ENCODE measurements around the gene CCHCR1. TPM values are rescaled to one million over a fixed set of nuclear protein-coding genes. Genes with fewer than 3 reads are reported as not detected.

The CCHCR1 gene
- total RNA-seq, 1 experiment from 2014 or later = 130 TPM

GRCh38 chr6:31118178-31118577 is 39.4 kb downstream of the CCHCR1 start:
- in situ Hi-C loops (cut with HindIII; ENCODE audit: low pct_unique_long_range_greater_than_20kb, low sequenced_read_pairs) = no loop called here

GRCh38 chr6:31116661-31117385 is 40.8 kb downstream of the CCHCR1 start:
- DNase-seq (ENCODE audit: low read depth) = no peak
- in situ Hi-C loops (cut with HindIII; ENCODE audit: low pct_unique_long_range_greater_than_20kb, low sequenced_read_pairs) = no loop called here

More at GRCh38 chr6:31118178-31118577, 39.4 kb downstream of the CCHCR1 start:
- DNase-seq (ENCODE audit: low read depth) = no peak

- in situ Hi-C loops (cut with HindIII; ENCODE audit: low pct_unique_long_range_greater_than_20kb, low sequenced_read_pairs) = no loop called here
- DNase-seq (ENCODE audit: low read depth) = no peak
Observed at GRCh38 chr6:31115941-31116560, 41.6 kb downstream of the CCHCR1 start.

- in situ Hi-C loops (cut with HindIII; ENCODE audit: low pct_unique_long_range_greater_than_20kb, low sequenced_read_pairs) = no loop called here
- peak; percentile 68 for DNase-seq (ENCODE audit: low read depth)
Observed at GRCh38 chr6:31114970-31115849, 42.4 kb downstream of the CCHCR1 start.

- DNase-seq (ENCODE audit: low read depth) = peak; percentile 80
- in situ Hi-C loops (cut with HindIII; ENCODE audit: low pct_unique_long_range_greater_than_20kb, low sequenced_read_pairs) = no loop called here
Observed at GRCh38 chr6:31114541-31114878, 43.1 kb downstream of the CCHCR1 start, which contains the start of gene PSORS1C1. PSORS1C1 (plus strand) TSS chr6:31114800; CDS start chr6:31129633, 14,833 bp downstream.

GRCh38 chr6:31113861-31114540 is 43.6 kb downstream of the CCHCR1 start:
- no peak for DNase-seq (ENCODE audit: low read depth)
- in situ Hi-C loops (cut with HindIII; ENCODE audit: low pct_unique_long_range_greater_than_20kb, low sequenced_read_pairs) = no loop called here

- in situ Hi-C loops (cut with HindIII; ENCODE audit: low pct_unique_long_range_greater_than_20kb, low sequenced_read_pairs) = no loop called here
- DNase-seq (ENCODE audit: low read depth) = no peak
Observed at GRCh38 chr6:31112478-31112877, 45.1 kb downstream of the CCHCR1 start, which contains the start of gene C6orf15. C6orf15 (minus strand) TSS chr6:31112575; CDS start chr6:31112555, 20 bp downstream.

GRCh38 chr6:31111712-31112111 is 45.9 kb downstream of the CCHCR1 start:
- DNase-seq (ENCODE audit: low read depth) = no peak
- in situ Hi-C loops (cut with HindIII; ENCODE audit: low pct_unique_long_range_greater_than_20kb, low sequenced_read_pairs) = no loop called here

GRCh38 chr6:31110825-31111582 is 46.6 kb downstream of the CCHCR1 start:
- in situ Hi-C loops (cut with HindIII; ENCODE audit: low pct_unique_long_range_greater_than_20kb, low sequenced_read_pairs) = no loop called here
- DNase-seq (ENCODE audit: low read depth) = no peak

- DNase-seq (ENCODE audit: low read depth) = no peak
- in situ Hi-C loops (cut with HindIII; ENCODE audit: low pct_unique_long_range_greater_than_20kb, low sequenced_read_pairs) = no loop called here
Observed at GRCh38 chr6:31107052-31107451, 50.5 kb downstream of the CCHCR1 start.

GRCh38 chr6:31103136-31103535 is 54.5 kb downstream of the CCHCR1 start:
- DNase-seq (ENCODE audit: low read depth) = no peak
- in situ Hi-C loops (cut with HindIII; ENCODE audit: low pct_unique_long_range_greater_than_20kb, low sequenced_read_pairs) = no loop called here

- in situ Hi-C loops (cut with HindIII; ENCODE audit: low pct_unique_long_range_greater_than_20kb, low sequenced_read_pairs) = no loop called here
- DNase-seq (ENCODE audit: low read depth) = no peak
Observed at GRCh38 chr6:31098449-31098938, 59.1 kb downstream of the CCHCR1 start.

- DNase-seq (ENCODE audit: low read depth) = no peak
- in situ Hi-C loops (cut with HindIII; ENCODE audit: low pct_unique_long_range_greater_than_20kb, low sequenced_read_pairs) = no loop called here
Observed at GRCh38 chr6:31096656-31097055, 60.9 kb downstream of the CCHCR1 start.

GRCh38 chr6:31096215-31096614 is 61.4 kb downstream of the CCHCR1 start:
- no peak for DNase-seq (ENCODE audit: low read depth)
- in situ Hi-C loops (cut with HindIII; ENCODE audit: low pct_unique_long_range_greater_than_20kb, low sequenced_read_pairs) = no loop called here

GRCh38 chr6:31094389-31094881 is 63.2 kb downstream of the CCHCR1 start:
- DNase-seq (ENCODE audit: low read depth) = no peak
- in situ Hi-C loops (cut with HindIII; ENCODE audit: low pct_unique_long_range_greater_than_20kb, low sequenced_read_pairs) = no loop called here

- in situ Hi-C loops (cut with HindIII; ENCODE audit: low pct_unique_long_range_greater_than_20kb, low sequenced_read_pairs) = no loop called here
- no peak for DNase-seq (ENCODE audit: low read depth)
Observed at GRCh38 chr6:31092769-31093505, 64.7 kb downstream of the CCHCR1 start.

All from Caki2 (cell line).